H1 (cell line): ENCODE measurements around the gene ASXL1.

ENCODE experiments used
- EZH2 ChIP-seq: fragments of 200-600 bp; sonication (generic); IDR thresholded peaks from 2 replicates; pipeline ENCODE4 v1.7.1; 2012; ENCODE audit warnings: low read depth, mild to moderate bottlenecking, moderate library complexity, low read length, inconsistent platforms; ENCODE audit not compliant: severe bottlenecking
- SP1 ChIP-seq: IDR thresholded peaks from 2 replicates; pipeline ENCODE4 v1.6.1; 2011; ENCODE audit warnings: low read depth, low read length
- SRF ChIP-seq: IDR thresholded peaks from 2 replicates; pipeline ENCODE4 v1.6.1; 2011; ENCODE audit warnings: mild to moderate bottlenecking, low read depth, low read length, moderate library complexity
- TCF12 ChIP-seq: IDR thresholded peaks from 2 replicates; pipeline ENCODE4 v1.6.1; 2011; ENCODE audit warnings: low read depth, mild to moderate bottlenecking, low read length
- TEAD4 ChIP-seq: IDR thresholded peaks from 2 replicates; pipeline ENCODE4 v1.6.1; 2012; ENCODE audit warnings: low read depth, low read length, inconsistent platforms, mixed read lengths
- TF ChIP-seq, protein P1 (sequence below), 3 experiments: IDR thresholded peaks; 1 replicate in 2 of 3; 2 replicates in 1 of 3; pipeline versions ENCODE4 v1.5.1 to v1.6.1; 2011; ENCODE audit warnings: low read length in 3 of 3, mild to moderate bottlenecking in 3 of 3, inconsistent platforms in 2 of 3, low read depth in 1 of 3, moderate library complexity in 1 of 3; ENCODE audit not compliant: insufficient read depth in 1 of 3; ENCODE audit errors: control extremely low read depth in 1 of 3

DNA sequence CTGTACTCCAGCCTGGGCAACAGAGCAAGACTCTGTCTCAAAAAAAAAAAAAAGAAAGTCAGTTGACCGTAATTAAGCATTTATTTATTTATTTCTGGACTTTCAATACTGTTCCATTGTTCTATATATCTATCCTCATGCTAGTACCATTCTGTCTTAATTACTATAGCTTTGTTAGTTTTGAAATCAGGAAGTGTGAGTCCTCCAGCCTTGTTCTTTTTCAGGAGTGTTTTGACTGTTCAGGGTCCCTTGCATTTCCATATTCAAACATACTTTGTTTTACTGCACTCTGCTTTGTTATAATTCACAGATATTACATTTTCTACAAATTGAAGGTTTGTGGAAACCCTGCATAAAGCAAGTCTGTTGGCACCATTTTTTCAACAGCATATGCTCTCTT lies 36.7 kb upstream of the ASXL1 start:
- TF ChIP-seq SP1 (no peak), TCF12 (no peak), SRF (no peak), TEAD4 (no peak), EZH2 (no peak)
- TF ChIP-seq, protein P1, sequence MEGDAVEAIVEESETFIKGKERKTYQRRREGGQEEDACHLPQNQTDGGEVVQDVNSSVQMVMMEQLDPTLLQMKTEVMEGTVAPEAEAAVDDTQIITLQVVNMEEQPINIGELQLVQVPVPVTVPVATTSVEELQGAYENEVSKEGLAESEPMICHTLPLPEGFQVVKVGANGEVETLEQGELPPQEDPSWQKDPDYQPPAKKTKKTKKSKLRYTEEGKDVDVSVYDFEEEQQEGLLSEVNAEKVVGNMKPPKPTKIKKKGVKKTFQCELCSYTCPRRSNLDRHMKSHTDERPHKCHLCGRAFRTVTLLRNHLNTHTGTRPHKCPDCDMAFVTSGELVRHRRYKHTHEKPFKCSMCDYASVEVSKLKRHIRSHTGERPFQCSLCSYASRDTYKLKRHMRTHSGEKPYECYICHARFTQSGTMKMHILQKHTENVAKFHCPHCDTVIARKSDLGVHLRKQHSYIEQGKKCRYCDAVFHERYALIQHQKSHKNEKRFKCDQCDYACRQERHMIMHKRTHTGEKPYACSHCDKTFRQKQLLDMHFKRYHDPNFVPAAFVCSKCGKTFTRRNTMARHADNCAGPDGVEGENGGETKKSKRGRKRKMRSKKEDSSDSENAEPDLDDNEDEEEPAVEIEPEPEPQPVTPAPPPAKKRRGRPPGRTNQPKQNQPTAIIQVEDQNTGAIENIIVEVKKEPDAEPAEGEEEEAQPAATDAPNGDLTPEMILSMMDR (IDR thresholded peaks at IDR 0.05; ENCODE audit: control extremely low read depth in 1 of 3, insufficient read depth in 1 of 3, low read depth in 1 of 3, low read length in 3 of 3), result no peak
